Muscle of back (tissue), 11 donors: ENCODE results near the gene CSNK2A2. TPM values are rescaled to one million over a fixed set of nuclear protein-coding genes. Genes with fewer than 3 reads are reported as not detected.

Experiments used
- DNase-seq, 3 donors: peaks; one replicate each; pipeline versions ENCODE4 v3.0.0 to v3.0.0-alpha.2; 2013
- polyA plus RNA-seq, 10 donors: library from polyadenylated mRNA; unstranded; fragments of 120-200 nt; gene quantifications; one replicate each; pipeline ENCODE4 v1.2.1, GENCODE V29; 2013; ENCODE audit not compliant: insufficient read length in 10 of 10

CSNK2A2 gene
- polyA plus RNA-seq, 10 donors: 73.1 to 117 (median 81.9) TPM

DNA sequence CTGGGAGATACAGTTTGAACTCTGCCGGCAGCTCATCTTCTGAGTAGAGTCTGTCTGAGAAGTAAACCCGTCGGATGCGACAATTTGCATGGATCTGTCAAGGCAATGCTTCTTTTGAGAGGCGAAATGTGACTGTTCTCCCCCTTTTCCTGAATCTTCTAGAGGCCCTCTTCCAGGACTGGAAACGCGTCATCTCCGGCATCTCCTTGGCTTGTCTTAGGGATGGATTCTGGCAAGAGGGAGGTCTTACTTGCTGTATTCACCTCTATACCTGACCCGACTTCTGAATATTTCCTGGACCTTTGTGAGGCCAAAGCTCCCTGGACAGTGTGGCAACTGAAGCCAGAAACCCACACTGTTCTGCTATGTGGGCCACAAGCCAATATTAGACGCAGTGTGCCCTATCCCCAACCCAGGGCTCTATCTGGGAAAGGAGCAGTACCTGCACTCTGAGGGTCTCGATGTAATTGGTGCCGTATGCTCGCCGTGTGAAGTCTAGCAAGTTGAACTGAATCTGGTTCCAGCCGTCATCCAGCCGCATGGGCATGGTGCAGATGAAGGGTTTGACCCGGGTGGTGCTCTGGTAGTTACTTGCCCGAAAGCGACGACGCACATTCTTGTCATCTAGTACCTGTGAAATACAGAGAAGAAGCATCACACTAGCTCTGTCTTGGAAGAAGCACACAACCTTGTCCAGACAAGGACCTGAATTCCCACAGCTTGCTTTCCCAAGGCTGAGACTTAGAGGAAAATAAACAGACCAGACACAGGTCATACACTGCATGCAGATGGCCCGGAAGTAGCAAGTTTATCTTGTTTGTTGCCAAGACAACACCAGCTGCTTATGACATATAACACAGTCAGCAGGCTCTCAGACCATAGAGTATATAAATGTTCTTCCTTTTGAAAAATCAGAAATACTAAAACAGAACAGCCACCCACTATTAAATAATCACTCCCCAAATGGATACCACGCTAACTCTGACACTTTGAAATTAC lies 82.8 kb downstream of the CSNK2A2 start:
- peak in 1 of 3 donors; percentile 58 for DNase-seq

DNA sequence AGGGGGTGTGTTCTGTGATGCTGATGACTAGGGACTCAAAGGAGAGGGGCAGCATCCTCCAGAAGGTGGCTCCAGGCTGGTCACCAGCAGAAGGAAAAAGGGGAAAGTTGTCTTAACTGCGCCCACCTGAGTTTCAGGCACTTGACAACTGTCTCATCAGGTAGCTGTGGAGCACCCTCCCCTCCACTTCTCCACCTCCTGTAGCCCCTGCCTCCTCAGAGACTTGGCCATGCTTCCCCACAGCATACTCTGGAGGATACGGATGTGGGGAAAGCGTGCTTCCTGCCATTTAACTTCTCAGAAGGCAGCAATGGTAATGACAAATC lies 86.6 kb downstream of the CSNK2A2 start:
- no peak for DNase-seq

- no peak for DNase-seq
Observed at GRCh38 chr16:58110571-58111301, 87.2 kb downstream of the CSNK2A2 start.

DNA sequence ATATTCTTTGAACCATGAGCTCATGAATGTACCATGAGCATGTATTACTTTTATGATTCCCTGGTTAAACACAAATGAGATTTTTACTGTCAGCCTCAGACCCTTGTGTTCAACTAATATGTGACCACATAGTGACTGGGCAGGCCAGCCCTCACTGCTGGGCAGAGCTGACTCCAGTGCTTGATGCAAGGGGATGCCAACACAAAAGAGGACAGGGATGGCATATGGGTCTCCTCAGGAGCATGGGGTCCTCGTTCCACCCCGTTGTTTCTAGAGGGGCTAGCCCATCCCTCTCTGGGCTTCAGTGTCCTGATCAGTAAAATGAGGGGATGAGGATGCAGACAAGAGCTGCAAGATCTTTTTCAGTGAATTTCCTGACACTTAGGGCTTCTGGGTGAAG lies 88.0 kb downstream of the CSNK2A2 start:
- no peak for DNase-seq

DNA sequence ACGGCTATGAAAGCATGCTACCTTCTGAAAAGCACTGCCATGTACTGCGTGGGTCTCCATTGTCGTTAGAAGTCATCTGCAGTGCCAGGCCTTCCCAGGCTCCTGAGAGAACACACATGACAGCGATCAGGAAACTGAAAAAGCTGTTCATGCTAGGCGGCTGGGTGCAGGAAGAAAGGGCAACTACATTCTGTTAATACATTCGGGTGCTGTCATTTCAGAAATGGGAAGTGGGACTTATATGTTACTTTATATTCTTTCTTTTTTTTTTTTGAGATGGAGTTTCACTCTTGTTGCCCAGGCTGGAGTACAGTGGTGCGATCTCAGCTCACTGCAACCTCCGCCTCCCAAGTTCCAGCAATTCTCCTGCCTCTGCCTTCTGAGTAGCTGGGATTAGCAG lies 88.6 kb downstream of the CSNK2A2 start:
- DNase-seq: no peak

Other genes with a start within 250 kb of the CSNK2A2 start
- under 1 TPM in 3 of 10 donors, not detected in 7; 0.04 to 0.29 (median 0.04) TPM for gene CNGB1, start 227.0 kb downstream of the CSNK2A2 start, polyA plus RNA-seq
- gene ZNF319, start 197.4 kb downstream of the CSNK2A2 start, polyA plus RNA-seq: 1 to 10 TPM; 4.6 to 7.7 (median 6.5) TPM
- 10 to 100 TPM; 11.7 to 16.7 (median 14.7) TPM for gene USB1, start 196.7 kb downstream of the CSNK2A2 start, polyA plus RNA-seq
- gene MMP15, start 172.4 kb downstream of the CSNK2A2 start, polyA plus RNA-seq: 10 to 100 TPM; 17.1 to 32.4 (median 23.8) TPM
- 10 to 100 TPM; 42.4 to 71.4 (median 51.4) TPM for gene CFAP20, start 68.7 kb downstream of the CSNK2A2 start, polyA plus RNA-seq
- not detected for gene PRSS54, start 96.9 kb upstream of the CSNK2A2 start, polyA plus RNA-seq
- gene GINS3, start 194.4 kb upstream of the CSNK2A2 start, polyA plus RNA-seq: 10 to 100 TPM in 1 of 10 donors, 1 to 10 TPM in 9; 7.2 to 13.5 (median 8.5) TPM